Loucy (cell line): ENCODE measurements around the gene RHBDF1.

Experiments used
- EZH2phosphoT487 ChIP-seq: fragments of 200-600 bp; IDR thresholded peaks from 2 replicates; pipeline ENCODE4 v1.6.1; 2018; ENCODE audit warnings: antibody characterized with exemption, mild to moderate bottlenecking, moderate library complexity, borderline replicate concordance
- TF ChIP-seq, protein P1 (sequence below): fragments of 200-600 bp; sonication (generic); conservative IDR thresholded peaks from 2 replicates; pipeline ENCODE4 v1.5.1; 2014; ENCODE audit warnings: mild to moderate bottlenecking, antibody characterized with exemption, low read length

DNA sequence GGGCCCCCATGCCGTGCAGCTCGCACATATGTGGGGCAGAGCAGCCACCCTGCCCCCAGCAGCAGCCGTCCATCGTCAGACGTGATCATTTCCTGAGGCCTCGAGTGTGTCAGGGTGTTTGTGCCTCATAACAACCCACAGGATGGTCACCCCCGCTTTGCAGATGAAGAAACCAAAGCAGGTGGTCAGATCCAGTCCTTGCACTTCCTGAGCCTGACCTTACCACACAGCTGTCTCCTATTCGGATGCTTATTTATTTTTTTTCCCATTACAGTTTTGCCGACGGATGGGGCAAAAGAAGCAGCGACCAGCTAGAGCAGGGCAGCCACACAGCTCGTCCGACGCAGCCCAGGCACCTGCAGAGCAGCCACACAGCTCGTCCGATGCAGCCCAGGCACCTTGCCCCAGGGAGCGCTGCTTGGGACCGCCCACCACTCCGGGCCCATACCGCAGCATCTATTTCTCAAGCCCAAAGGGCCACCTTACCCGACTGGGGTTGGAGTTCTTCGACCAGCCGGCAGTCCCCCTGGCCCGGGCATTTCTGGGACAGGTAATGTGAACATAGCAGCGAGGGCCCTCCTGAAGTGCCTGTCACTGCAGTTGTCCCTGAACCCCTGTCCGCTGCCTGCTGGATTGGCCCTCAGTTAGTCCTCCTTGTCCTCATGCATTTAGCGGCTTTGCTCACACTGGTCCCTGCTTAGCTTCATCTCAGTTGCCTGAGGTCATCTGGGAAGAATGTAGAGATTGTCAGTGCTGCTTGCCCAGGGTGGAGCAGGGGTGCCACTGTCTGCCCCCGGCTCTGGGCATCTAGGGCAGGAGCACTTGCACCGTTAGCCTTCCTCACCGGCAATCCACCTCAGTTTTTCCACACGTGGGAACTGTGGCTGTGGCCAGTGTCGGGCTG, 7.0 kb upstream of the RHBDF1 start:
- no peak for TF ChIP-seq EZH2phosphoT487
- TF ChIP-seq, protein P1, sequence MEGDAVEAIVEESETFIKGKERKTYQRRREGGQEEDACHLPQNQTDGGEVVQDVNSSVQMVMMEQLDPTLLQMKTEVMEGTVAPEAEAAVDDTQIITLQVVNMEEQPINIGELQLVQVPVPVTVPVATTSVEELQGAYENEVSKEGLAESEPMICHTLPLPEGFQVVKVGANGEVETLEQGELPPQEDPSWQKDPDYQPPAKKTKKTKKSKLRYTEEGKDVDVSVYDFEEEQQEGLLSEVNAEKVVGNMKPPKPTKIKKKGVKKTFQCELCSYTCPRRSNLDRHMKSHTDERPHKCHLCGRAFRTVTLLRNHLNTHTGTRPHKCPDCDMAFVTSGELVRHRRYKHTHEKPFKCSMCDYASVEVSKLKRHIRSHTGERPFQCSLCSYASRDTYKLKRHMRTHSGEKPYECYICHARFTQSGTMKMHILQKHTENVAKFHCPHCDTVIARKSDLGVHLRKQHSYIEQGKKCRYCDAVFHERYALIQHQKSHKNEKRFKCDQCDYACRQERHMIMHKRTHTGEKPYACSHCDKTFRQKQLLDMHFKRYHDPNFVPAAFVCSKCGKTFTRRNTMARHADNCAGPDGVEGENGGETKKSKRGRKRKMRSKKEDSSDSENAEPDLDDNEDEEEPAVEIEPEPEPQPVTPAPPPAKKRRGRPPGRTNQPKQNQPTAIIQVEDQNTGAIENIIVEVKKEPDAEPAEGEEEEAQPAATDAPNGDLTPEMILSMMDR = no peak
